NCI-H1105 (cell line): ENCODE data around the gene BRD2.

Source experiments
- DNase-seq: peaks from one replicate; lab custom pipeline; 2025; lab: John Stamatoyannopoulos, UW

BRD2 gene

GRCh38 chr6:32949113-32949512 is 19.3 kb upstream of the BRD2 start:
- DNase-seq = no peak

- DNase-seq = no peak
Measured at GRCh38 chr6:32950010-32950409, 18.4 kb upstream of the BRD2 start.

- no peak for DNase-seq
Measured at GRCh38 chr6:32950449-32950848, 17.9 kb upstream of the BRD2 start.

GRCh38 chr6:32952817-32953739 is 15.3 kb upstream of the BRD2 start, which contains the start of gene HLA-DMA:
HLA-DMA (minus strand) TSS chr6:32953097; CDS start chr6:32953036, 61 bp downstream.
- DNase-seq = no peak

GRCh38 chr6:32953775-32954174 is 14.6 kb upstream of the BRD2 start:
- no peak for DNase-seq

GRCh38 chr6:32954267-32954666 is 14.1 kb upstream of the BRD2 start:
- DNase-seq = no peak

GRCh38 chr6:32954986-32955802 is 13.2 kb upstream of the BRD2 start:
- no peak for DNase-seq

- no peak for DNase-seq
Measured at GRCh38 chr6:32956176-32956575, 12.2 kb upstream of the BRD2 start.

- DNase-seq = no peak
Measured at GRCh38 chr6:32960563-32960962, 7.8 kb upstream of the BRD2 start.

- no peak for DNase-seq
Measured at GRCh38 chr6:32962213-32962826, 6.1 kb upstream of the BRD2 start.

- no peak for DNase-seq
Measured at GRCh38 chr6:32963866-32964265, 4.5 kb upstream of the BRD2 start.

- no peak for DNase-seq
Measured at GRCh38 chr6:32964776-32965175, 3.6 kb upstream of the BRD2 start.

- peak; percentile 40 for DNase-seq
Measured at GRCh38 chr6:32967151-32968091, 973 bp upstream of the BRD2 start.

GRCh38 chr6:32968867-32969684 is 682 bp downstream of the BRD2 start:
- peak; percentile 72 for DNase-seq

GRCh38 chr6:32969685-32970412 is 1.5 kb downstream of the BRD2 start:
- peak; percentile 60 for DNase-seq

- DNase-seq = peak; percentile 75
Measured at GRCh38 chr6:32970413-32971241, 2.2 kb downstream of the BRD2 start.

GRCh38 chr6:32971242-32971580 is 2.8 kb downstream of the BRD2 start:
- DNase-seq = no peak

- peak; percentile 99 for DNase-seq
Measured at GRCh38 chr6:32971581-32972352, 3.4 kb downstream of the BRD2 start.
